Body of pancreas (tissue), 4 donors: ENCODE measurements around the gene ZNF862.

ENCODE experiments used
- CTCF ChIP-seq, 7 experiments: fragments of 450-650 bp in 4 of 7; fragments of 200-600 bp in 3 of 7; sonication (generic) in 3 of 7; IDR thresholded peaks; one replicate each; pipeline ENCODE4 v1.5.1; 2016 to 2019; ENCODE audit warnings: antibody characterized with exemption in 7 of 7
- POLR2A ChIP-seq, 3 donors: fragments of 450-650 bp; IDR thresholded peaks; one replicate each; pipeline ENCODE4 v1.6.1; 2016; ENCODE audit warnings: antibody characterized with exemption in 3 of 3, mild to moderate bottlenecking in 2 of 3

DNA sequence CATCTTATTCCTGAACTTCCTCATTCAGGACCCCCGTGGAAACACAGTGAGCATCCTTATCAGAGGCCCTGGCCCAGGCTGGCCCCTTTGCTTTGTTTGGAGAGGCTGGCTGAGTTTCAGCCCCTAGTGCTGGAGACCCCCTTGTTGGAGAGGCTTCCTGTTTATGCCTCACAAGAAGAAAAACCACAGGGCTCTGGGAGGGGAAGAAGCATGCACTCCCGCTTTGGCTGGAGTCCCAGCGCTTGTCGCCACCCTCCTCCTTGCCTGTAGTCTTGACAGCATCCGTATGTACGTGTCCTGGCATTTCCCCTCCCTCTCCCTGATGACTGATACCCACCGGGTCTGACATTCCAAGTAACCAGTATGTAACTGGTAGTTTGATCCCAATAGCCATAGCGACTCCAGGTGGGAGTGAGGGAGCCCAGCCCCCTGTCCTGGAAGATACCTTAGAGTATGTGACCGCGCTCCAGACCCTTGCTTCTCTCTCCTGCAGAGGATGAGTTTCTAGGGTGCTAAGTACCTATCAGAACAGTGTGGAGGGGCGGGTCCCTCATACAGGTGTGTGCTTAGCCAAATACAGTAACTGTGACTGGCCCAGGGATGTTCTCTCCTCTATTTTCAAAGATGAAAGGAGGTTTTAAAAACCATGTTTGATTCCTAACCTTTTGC lies 28.7 kb downstream of the ZNF862 start:
- TF ChIP-seq CTCF (IDR thresholded peaks at IDR 0.05) = no peak
- no peak for TF ChIP-seq POLR2A (IDR thresholded peaks at IDR 0.05)
